A673 (cell line): ENCODE measurements around the gene TMEM198.

Experiments
- CTCF ChIP-seq: fragments of 300-800, 200-600 bp; sonication (generic); conservative IDR thresholded peaks from 2 replicates; pipeline ENCODE4 v1.5.1; 2017; ENCODE audit warnings: low read depth, mild to moderate bottlenecking, antibody characterized with exemption, low read length, moderate library complexity, mixed read lengths
- EZH2 ChIP-seq: fragments of 200-600 bp; sonication (generic); IDR thresholded peaks from 2 replicates; pipeline ENCODE4 v1.6.1; 2017; ENCODE audit warnings: borderline replicate concordance, low read depth, mild to moderate bottlenecking, mixed read lengths, antibody characterized with exemption, low read length; ENCODE audit not compliant: poor library complexity, severe bottlenecking

GRCh38 chr2:219506153-219506801 is 37.6 kb upstream of the TMEM198 start:
- no peak for TF ChIP-seq CTCF
- TF ChIP-seq EZH2, result no peak
